DOHH2 (cell line): Measurements from ENCODE around the gene SVOPL.

Experiments used
- EZH2phosphoT487 ChIP-seq: fragments of 200-600 bp; sonication (generic); IDR thresholded peaks from 2 replicates; pipeline ENCODE4 v1.6.1; 2017; ENCODE audit warnings: borderline replicate concordance, mild to moderate bottlenecking, antibody characterized with exemption, low read length, moderate library complexity, mixed read lengths
- TF ChIP-seq, protein P1 (sequence below): fragments of 200-600 bp; sonication (generic); IDR thresholded peaks from one replicate; pipeline ENCODE4 v1.5.1; 2014; ENCODE audit warnings: antibody characterized with exemption, mild to moderate bottlenecking, low read depth, low read length; ENCODE audit not compliant: poor library complexity, severe bottlenecking

DNA sequence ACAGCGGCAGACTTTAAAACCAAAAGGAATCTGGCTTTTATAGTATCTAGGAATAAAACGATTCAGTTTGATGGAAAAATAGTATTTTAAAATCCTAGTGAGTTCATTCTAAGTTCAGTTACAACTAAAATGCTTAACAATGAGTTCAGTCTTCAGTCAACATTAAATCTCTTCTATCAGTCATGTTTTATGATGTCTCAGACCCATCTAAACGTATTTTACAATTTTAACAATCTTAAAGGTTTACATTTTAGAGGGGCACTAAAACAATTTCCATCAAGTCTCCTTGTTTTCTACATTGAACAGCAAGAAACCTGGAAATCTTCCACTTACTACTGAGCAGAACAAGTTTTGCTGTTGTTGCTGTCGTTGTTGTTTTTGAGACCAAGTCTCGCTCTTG, 10.0 kb downstream of the SVOPL start:
- TF ChIP-seq, protein P1, sequence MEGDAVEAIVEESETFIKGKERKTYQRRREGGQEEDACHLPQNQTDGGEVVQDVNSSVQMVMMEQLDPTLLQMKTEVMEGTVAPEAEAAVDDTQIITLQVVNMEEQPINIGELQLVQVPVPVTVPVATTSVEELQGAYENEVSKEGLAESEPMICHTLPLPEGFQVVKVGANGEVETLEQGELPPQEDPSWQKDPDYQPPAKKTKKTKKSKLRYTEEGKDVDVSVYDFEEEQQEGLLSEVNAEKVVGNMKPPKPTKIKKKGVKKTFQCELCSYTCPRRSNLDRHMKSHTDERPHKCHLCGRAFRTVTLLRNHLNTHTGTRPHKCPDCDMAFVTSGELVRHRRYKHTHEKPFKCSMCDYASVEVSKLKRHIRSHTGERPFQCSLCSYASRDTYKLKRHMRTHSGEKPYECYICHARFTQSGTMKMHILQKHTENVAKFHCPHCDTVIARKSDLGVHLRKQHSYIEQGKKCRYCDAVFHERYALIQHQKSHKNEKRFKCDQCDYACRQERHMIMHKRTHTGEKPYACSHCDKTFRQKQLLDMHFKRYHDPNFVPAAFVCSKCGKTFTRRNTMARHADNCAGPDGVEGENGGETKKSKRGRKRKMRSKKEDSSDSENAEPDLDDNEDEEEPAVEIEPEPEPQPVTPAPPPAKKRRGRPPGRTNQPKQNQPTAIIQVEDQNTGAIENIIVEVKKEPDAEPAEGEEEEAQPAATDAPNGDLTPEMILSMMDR, result no peak
- no peak for TF ChIP-seq EZH2phosphoT487
